ENCODE measurements around the gene CYP46A1. TPM values are rescaled to one million over a fixed set of nuclear protein-coding genes. Genes with fewer than 3 reads are reported as not detected.

The CYP46A1 gene
- total RNA-seq, 4 donors from 2014 or later, result 0.18 to 2.2 (median 0.45) TPM

- no peak for ATAC-seq
Observed at GRCh38 chr14:99702115-99702514, 18.0 kb downstream of the CYP46A1 start.

DNA sequence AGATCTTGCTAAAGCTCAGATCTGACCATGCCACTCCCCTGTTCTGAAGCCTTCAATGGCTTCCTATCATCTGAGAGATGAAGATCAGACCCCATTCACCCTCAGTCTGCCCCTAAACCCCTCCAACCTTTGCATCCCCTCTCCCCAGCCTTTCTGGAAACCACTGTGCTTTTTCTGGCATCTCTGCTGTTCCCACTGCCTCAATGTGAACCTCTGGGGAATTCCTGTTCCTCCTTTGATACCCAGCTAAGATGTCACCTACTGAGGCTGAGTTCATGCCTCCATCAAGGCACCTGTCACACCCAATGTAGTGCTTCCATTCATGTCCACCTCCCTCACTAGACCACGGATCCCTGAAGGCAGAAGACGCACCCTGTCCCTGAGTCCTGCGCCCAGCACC is 19.3 kb downstream of the CYP46A1 start:
- no peaks in the 10 kb centered on the region for H3K27me3 ChIP-seq
- intact Hi-C loops (cut with DNase I; ENCODE audit: low total_unique reads), result no loop called here
- H3K9me3 ChIP-seq, result no peaks in the 10 kb centered on the region
- H3K27ac ChIP-seq, result no peak overlapping the region
- H3K4me3 ChIP-seq, result no peak overlapping the region
- no peaks in the 10 kb centered on the region for H3K36me3 ChIP-seq
- H3K4me1 ChIP-seq, result no peaks in the 10 kb centered on the region
- no peak for ATAC-seq
- TF ChIP-seq CTCF (IDR thresholded peaks at IDR 0.05 in 4 of 5, conservative IDR thresholded peaks at IDR 0.05 in 1 of 5) (no peak), POLR2A (IDR thresholded peaks at IDR 0.05) (no peak)
- in situ Hi-C loops (cut with MboI; ENCODE audit: low sequenced_read_pairs in 4 of 4), result no loop called here
- DNase-seq, result no peak

More at GRCh38 chr14:99702115-99702514, 18.0 kb downstream of the CYP46A1 start:
- TF ChIP-seq POLR2A (IDR thresholded peaks at IDR 0.05), result no peak
- TF ChIP-seq CTCF (IDR thresholded peaks at IDR 0.05 in 4 of 5, conservative IDR thresholded peaks at IDR 0.05 in 1 of 5), result no peak
- Histone ChIP-seq H3K4me3 (no peak overlapping the region), H3K9me3 (no peaks in the 10 kb centered on the region), H3K4me1 (no peaks in the 10 kb centered on the region), H3K27me3 (no peaks in the 10 kb centered on the region), H3K27ac (no peak overlapping the region), H3K36me3 (no peaks in the 10 kb centered on the region)
- intact Hi-C loops (cut with DNase I; ENCODE audit: low total_unique reads), result no loop called here
- no peak for DNase-seq
- in situ Hi-C loops (cut with MboI; ENCODE audit: low sequenced_read_pairs in 4 of 4), result no loop called here

GRCh38 chr14:99704037-99704436 is 19.9 kb downstream of the CYP46A1 start:
- no peak for ATAC-seq
- in situ Hi-C loops (cut with MboI; ENCODE audit: low sequenced_read_pairs in 4 of 4), result no loop called here
- Histone ChIP-seq H3K4me1 (no peaks in the 10 kb centered on the region), H3K9me3 (no peaks in the 10 kb centered on the region), H3K36me3 (no peaks in the 10 kb centered on the region), H3K4me3 (no peak overlapping the region), H3K27ac (no peak overlapping the region), H3K27me3 (no peaks in the 10 kb centered on the region)
- DNase-seq, result no peak
- TF ChIP-seq CTCF (IDR thresholded peaks at IDR 0.05 in 4 of 5, conservative IDR thresholded peaks at IDR 0.05 in 1 of 5), result no peak
- TF ChIP-seq POLR2A (IDR thresholded peaks at IDR 0.05), result no peak
- intact Hi-C loops (cut with DNase I; ENCODE audit: low total_unique reads), result no loop called here

GRCh38 chr14:99706107-99706900 is 22.2 kb downstream of the CYP46A1 start:
- Histone ChIP-seq H3K36me3 (no peaks in the 10 kb centered on the region), H3K9me3 (no peaks in the 10 kb centered on the region), H3K4me3 (no peak overlapping the region), H3K4me1 (no peaks in the 10 kb centered on the region), H3K27me3 (no peaks in the 10 kb centered on the region), H3K27ac (no peak overlapping the region)
- ATAC-seq (no peak), DNase-seq (no peak)
- no peak for TF ChIP-seq POLR2A (IDR thresholded peaks at IDR 0.05)
- no peak for TF ChIP-seq CTCF (IDR thresholded peaks at IDR 0.05 in 4 of 5, conservative IDR thresholded peaks at IDR 0.05 in 1 of 5)
- in situ Hi-C loops (cut with MboI; ENCODE audit: low sequenced_read_pairs in 4 of 4) (no loop called here), intact Hi-C loops (cut with DNase I; ENCODE audit: low total_unique reads) (no loop called here)
